ENCODE results near the gene PIEZO1. TPM values are rescaled to one million over a fixed set of nuclear protein-coding genes. Genes with fewer than 3 reads are reported as not detected.

Gene PIEZO1
- total and polyA plus RNA-seq, 2 donors (not counting 3 experiments of a cell fraction or from before 2014, with no cell fraction given), result 298 to 322 TPM

DNA sequence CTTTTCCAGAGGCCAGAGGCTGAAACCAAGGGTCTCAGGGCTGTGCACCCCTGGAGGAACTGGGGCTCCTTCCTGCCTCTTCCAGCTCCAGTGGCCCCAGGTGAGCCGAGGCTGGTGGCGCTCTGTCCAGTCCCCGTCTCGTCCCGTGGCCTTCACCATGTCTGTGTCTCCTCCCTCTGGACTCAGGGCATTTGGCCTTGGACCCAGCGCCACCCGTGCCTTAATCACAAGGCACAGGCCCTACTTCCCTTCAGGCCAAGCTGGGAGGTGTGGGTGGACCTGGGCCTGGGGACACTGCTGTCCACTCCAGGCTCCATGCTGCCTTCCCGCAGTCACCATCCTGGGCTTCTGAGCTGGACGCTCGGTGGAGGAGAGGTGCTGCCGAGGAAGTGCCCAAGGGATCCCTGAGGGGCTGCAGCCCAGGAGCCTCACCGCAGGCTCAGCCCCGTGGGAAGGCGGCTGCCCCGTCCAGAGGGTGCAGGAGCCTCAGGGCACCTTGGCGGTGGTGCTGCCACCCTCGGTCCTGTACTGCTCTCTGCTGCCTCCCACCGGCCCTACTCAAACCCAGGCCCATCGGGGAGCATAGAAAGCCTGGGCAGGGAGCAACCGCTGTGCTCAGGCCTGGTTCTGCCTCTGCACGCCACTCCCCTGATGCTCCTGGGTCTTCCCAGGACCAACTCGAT lies 36.3 kb upstream of the PIEZO1 start:
- Histone ChIP-seq H3K27me3 (ENCODE audit: control insufficient read depth in 2 of 2, insufficient read depth in 2 of 2, low read length in 2 of 2) (no peaks in the 10 kb centered on the region), H3K4me3 (replicated peaks in 1 of 3; ENCODE audit: insufficient read depth in 1 of 3, low read depth in 1 of 3, low read length in 3 of 3) (no peak overlapping the region), H3K4me1 (ENCODE audit: control insufficient read depth, extremely low read depth, insufficient read depth, low read length) (no peaks in the 10 kb centered on the region), H2AFZ (ENCODE audit: low read depth, low read length) (no peak overlapping the region), H3K9me1 (replicated peaks; ENCODE audit: control insufficient read depth, extremely low read depth, insufficient read depth, low read length) (no peaks in the 10 kb centered on the region), H3K9me3 (replicated peaks; ENCODE audit: control insufficient read depth, insufficient read depth, low read length) (no peaks in the 10 kb centered on the region), H3K36me3 (ENCODE audit: control insufficient read depth in 2 of 2, extremely low read depth in 1 of 2, insufficient read depth in 2 of 2, low read length in 2 of 2) (peaks cover 0 to 3% of the 10 kb centered on the region in 2 experiments), H3K27ac (ENCODE audit: insufficient read depth, low read depth, low read length) (no peak overlapping the region), H4K20me1 (replicated peaks; ENCODE audit: control insufficient read depth, extremely low read depth, insufficient read depth, low read length) (no peaks in the 10 kb centered on the region), H3K9ac (replicated peaks; ENCODE audit: extremely low read depth, insufficient read depth, low read length) (no peak overlapping the region), H3K79me2 (ENCODE audit: control insufficient read depth, insufficient read depth, low read length) (no peaks in the 10 kb centered on the region), H3K4me2 (ENCODE audit: insufficient read depth, low read length) (no peak overlapping the region)
- BruUV-seq (replicated peaks), result no TSS peak
- intact Hi-C loops (cut with micrococcal nuclease), result no loop called here
- no peak for DNase-seq (ENCODE audit: low read depth, low spot score)
- POLR2A ChIA-PET, result no interaction called here
- dilution Hi-C loops (cut with MboI; ENCODE audit: extremely low pct_ligation_motif_present, low sequenced_read_pairs), result no loop called here
- CTCF ChIA-PET, result interaction anchor here (1.4 kb wide), 1 partner anchor 84 kb away, joined by 3 read pairs; no protein-coding TSS in a partner anchor
- TF ChIP-seq MYC (IDR thresholded peaks at IDR 0.05; ENCODE audit: low read depth, low read length) (no peak), EZH2 (IDR thresholded peaks at IDR 0.05; ENCODE audit: borderline replicate concordance, low read depth, low read length, severe bottlenecking) (no peak), POLR2AphosphoS5 (IDR thresholded peaks at IDR 0.05; ENCODE audit: insufficient read depth, low read depth, low read length) (no peak)
- TF ChIP-seq, protein P1, sequence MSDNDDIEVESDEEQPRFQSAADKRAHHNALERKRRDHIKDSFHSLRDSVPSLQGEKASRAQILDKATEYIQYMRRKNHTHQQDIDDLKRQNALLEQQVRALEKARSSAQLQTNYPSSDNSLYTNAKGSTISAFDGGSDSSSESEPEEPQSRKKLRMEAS (IDR thresholded peaks at IDR 0.05; ENCODE audit: insufficient read depth, insufficient read length), result no peak
- FAIRE-seq, result no peak

DNA sequence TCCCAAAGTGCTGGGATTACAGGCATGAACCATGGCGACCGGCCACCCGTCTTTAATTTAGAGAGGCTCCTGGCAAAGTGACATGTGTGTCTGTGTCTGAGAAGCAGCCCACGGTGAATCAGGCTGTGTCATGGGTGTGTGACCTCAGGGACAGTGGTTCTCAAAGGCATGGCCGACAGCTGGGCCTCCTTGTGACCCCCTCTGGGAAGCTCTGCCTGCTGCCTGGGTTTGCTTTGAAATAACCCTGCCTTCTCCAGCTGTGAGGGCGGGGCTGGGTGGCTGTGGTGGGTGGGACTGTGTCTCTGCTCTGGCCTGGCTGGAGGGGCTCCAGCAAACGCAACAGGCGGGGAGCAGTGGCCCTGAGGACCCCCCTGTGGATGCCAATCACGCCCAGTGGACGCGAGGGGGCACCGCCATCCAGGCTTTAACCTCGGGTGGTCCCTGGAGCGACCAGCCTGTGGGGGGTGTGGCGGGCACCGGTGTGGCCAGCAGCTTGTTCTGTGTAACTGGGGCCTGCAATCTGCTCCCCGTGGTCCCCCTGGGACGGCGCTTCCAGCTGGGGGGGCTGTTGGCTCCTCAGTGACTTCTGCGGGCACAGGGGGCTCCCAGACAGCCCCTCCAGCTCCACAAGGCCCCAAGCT lies 35.5 kb upstream of the PIEZO1 start:
- Histone ChIP-seq H3K9ac (replicated peaks; ENCODE audit: extremely low read depth, insufficient read depth, low read length) (no peak overlapping the region), H3K79me2 (ENCODE audit: control insufficient read depth, insufficient read depth, low read length) (no peaks in the 10 kb centered on the region), H3K36me3 (ENCODE audit: control insufficient read depth in 2 of 2, extremely low read depth in 1 of 2, insufficient read depth in 2 of 2, low read length in 2 of 2) (peaks cover 0 to 3% of the 10 kb centered on the region in 2 experiments), H3K4me2 (ENCODE audit: insufficient read depth, low read length) (no peak overlapping the region), H3K4me3 (replicated peaks in 1 of 3; ENCODE audit: insufficient read depth in 1 of 3, low read depth in 1 of 3, low read length in 3 of 3) (no peak overlapping the region), H2AFZ (ENCODE audit: low read depth, low read length) (no peak overlapping the region), H3K27ac (ENCODE audit: insufficient read depth, low read depth, low read length) (no peak overlapping the region), H3K9me1 (replicated peaks; ENCODE audit: control insufficient read depth, extremely low read depth, insufficient read depth, low read length) (no peaks in the 10 kb centered on the region), H3K4me1 (ENCODE audit: control insufficient read depth, extremely low read depth, insufficient read depth, low read length) (no peaks in the 10 kb centered on the region), H4K20me1 (replicated peaks; ENCODE audit: control insufficient read depth, extremely low read depth, insufficient read depth, low read length) (no peaks in the 10 kb centered on the region), H3K27me3 (ENCODE audit: control insufficient read depth in 2 of 2, insufficient read depth in 2 of 2, low read length in 2 of 2) (no peaks in the 10 kb centered on the region), H3K9me3 (replicated peaks; ENCODE audit: control insufficient read depth, insufficient read depth, low read length) (no peaks in the 10 kb centered on the region)
- intact Hi-C loops (cut with micrococcal nuclease) (no loop called here), dilution Hi-C loops (cut with MboI; ENCODE audit: extremely low pct_ligation_motif_present, low sequenced_read_pairs) (no loop called here)
- TF ChIP-seq, protein P1 (IDR thresholded peaks at IDR 0.05; ENCODE audit: insufficient read depth, insufficient read length), result no peak
- TF ChIP-seq FOS (IDR thresholded peaks at IDR 0.05; ENCODE audit: borderline replicate concordance, insufficient read depth, low read length) (no peak), POLR2AphosphoS5 (IDR thresholded peaks at IDR 0.05; ENCODE audit: insufficient read depth, low read depth, low read length) (no peak), JUN (IDR thresholded peaks at IDR 0.05; ENCODE audit: borderline replicate concordance, insufficient read depth, insufficient read length, low read depth) (no peak), EZH2 (IDR thresholded peaks at IDR 0.05; ENCODE audit: borderline replicate concordance, low read depth, low read length, severe bottlenecking) (no peak), GATA2 (IDR thresholded peaks at IDR 0.05; ENCODE audit: insufficient read depth, insufficient read length, low read depth, low read length) (no peak), POLR2A (IDR thresholded peaks at IDR 0.05; ENCODE audit: low read depth, low read length) (no peak), MYC (IDR thresholded peaks at IDR 0.05; ENCODE audit: low read depth, low read length) (no peak)
- TF ChIP-seq, protein P2, sequence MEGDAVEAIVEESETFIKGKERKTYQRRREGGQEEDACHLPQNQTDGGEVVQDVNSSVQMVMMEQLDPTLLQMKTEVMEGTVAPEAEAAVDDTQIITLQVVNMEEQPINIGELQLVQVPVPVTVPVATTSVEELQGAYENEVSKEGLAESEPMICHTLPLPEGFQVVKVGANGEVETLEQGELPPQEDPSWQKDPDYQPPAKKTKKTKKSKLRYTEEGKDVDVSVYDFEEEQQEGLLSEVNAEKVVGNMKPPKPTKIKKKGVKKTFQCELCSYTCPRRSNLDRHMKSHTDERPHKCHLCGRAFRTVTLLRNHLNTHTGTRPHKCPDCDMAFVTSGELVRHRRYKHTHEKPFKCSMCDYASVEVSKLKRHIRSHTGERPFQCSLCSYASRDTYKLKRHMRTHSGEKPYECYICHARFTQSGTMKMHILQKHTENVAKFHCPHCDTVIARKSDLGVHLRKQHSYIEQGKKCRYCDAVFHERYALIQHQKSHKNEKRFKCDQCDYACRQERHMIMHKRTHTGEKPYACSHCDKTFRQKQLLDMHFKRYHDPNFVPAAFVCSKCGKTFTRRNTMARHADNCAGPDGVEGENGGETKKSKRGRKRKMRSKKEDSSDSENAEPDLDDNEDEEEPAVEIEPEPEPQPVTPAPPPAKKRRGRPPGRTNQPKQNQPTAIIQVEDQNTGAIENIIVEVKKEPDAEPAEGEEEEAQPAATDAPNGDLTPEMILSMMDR (IDR thresholded peaks at IDR 0.05; ENCODE audit: extremely low read depth in 1 of 2, insufficient read depth in 1 of 2, low read depth in 1 of 2, low read length in 2 of 2), result no peak
- CTCF ChIA-PET, result interaction anchor here (1.4 kb wide), 1 partner anchor 83 kb away, joined by 3 read pairs; no protein-coding TSS in a partner anchor
- FAIRE-seq (no peak), DNase-seq (ENCODE audit: low read depth, low spot score) (no peak)
- POLR2A ChIA-PET, result no interaction called here
- BruUV-seq (replicated peaks), result no TSS peak
